SU-DHL-6 (cell line): Measurements from ENCODE around the gene ACE.

ENCODE experiments used
- H2AFZ ChIP-seq: fragments of 200-600 bp; sonication (generic); 2 replicates; pipeline ENCODE4 v1.6.1; 2014; ENCODE audit warnings: low read depth, mild to moderate bottlenecking, moderate library complexity, mixed read lengths, antibody characterized with exemption, low read length; ENCODE audit not compliant: severe bottlenecking
- H3F3A ChIP-seq: fragments of 200-600 bp; shearing (Covaris generic); 2 replicates; pipeline ENCODE4 v1.6.0; 2016; ENCODE audit warnings: antibody characterized with exemption, mild to moderate bottlenecking; ENCODE audit not compliant: insufficient read depth
- H3K27ac ChIP-seq: fragments of 200-600 bp; sonication (generic); 2 replicates; pipeline ENCODE4 v1.5.1; 2016; ENCODE audit warnings: low read depth, mild to moderate bottlenecking, low read length, moderate library complexity, mixed read lengths
- H3K27me3 ChIP-seq: fragments of 200-600 bp; sonication (generic), shearing (Covaris generic); 2 replicates; pipeline ENCODE4 v1.6.0; 2014; ENCODE audit warnings: mild to moderate bottlenecking, low read length
- H3K36me3 ChIP-seq: fragments of 200-600 bp; sonication (generic); 2 replicates; pipeline ENCODE4 v1.6.1; 2014; ENCODE audit warnings: mild to moderate bottlenecking, low read length, mixed read lengths
- H3K4me2 ChIP-seq: fragments of 300-600, 200-600 bp; shearing (Covaris generic), sonication (generic); 2 replicates; pipeline ENCODE4 v1.6.0; 2014; ENCODE audit warnings: low read length, low read depth, mild to moderate bottlenecking; ENCODE audit not compliant: poor library complexity, severe bottlenecking
- H3K4me3 ChIP-seq: fragments of 200-600 bp; sonication (generic); 2 replicates; pipeline ENCODE4 v1.5.1; 2014; ENCODE audit warnings: antibody characterized with exemption, low read length, mild to moderate bottlenecking, mixed read lengths; ENCODE audit not compliant: insufficient read depth, poor library complexity, severe bottlenecking
- H3K79me2 ChIP-seq: fragments of 200-600 bp; sonication (generic); 2 replicates; pipeline ENCODE4 v1.6.1; 2014; ENCODE audit warnings: mild to moderate bottlenecking, low read length, moderate library complexity; ENCODE audit not compliant: insufficient read depth
- H3K9ac ChIP-seq: fragments of 200-600 bp; sonication (generic); 2 replicates; pipeline ENCODE4 v1.7.0; 2014; ENCODE audit warnings: mild to moderate bottlenecking, low read length
- H3K9me2 ChIP-seq: fragments of 200-600 bp; sonication (generic); replicated peaks from 2 replicates; pipeline ENCODE4 v1.6.1; 2014; ENCODE audit warnings: low read length; ENCODE audit not compliant: insufficient read depth
- H3K9me3 ChIP-seq: fragments of 200-600 bp; sonication (generic); 2 replicates; pipeline ENCODE4 v1.6.1; 2014; ENCODE audit warnings: low read length, mixed read lengths; ENCODE audit not compliant: insufficient read depth
- H4K20me1 ChIP-seq: fragments of 200-600 bp; sonication (generic); 2 replicates; pipeline ENCODE4 v1.6.1; 2014; ENCODE audit warnings: low read depth, mild to moderate bottlenecking, antibody characterized with exemption, low read length, moderate library complexity, mixed read lengths
- EZH2phosphoT487 ChIP-seq: fragments of 200-600 bp; sonication (generic), shearing (Covaris generic); conservative IDR thresholded peaks from 2 replicates; pipeline ENCODE4 v1.6.1; 2018; ENCODE audit warnings: mild to moderate bottlenecking, antibody characterized with exemption, low read length, moderate library complexity, mixed read lengths
- TF ChIP-seq, protein P1 (sequence below): fragments of 200-600 bp; sonication (generic); IDR thresholded peaks from one replicate; pipeline ENCODE4 v1.5.1; 2017; ENCODE audit warnings: antibody characterized with exemption, mild to moderate bottlenecking, low read length, moderate library complexity; ENCODE audit not compliant: insufficient read depth, poor library complexity, severe bottlenecking

ACE gene

GRCh38 chr17:63503341-63503705 lies 26.5 kb downstream of the ACE start:
- Histone ChIP-seq H3K9ac (no peak overlapping the region), H3K36me3 (no peaks in the 10 kb centered on the region), H3K79me2 (no peaks in the 10 kb centered on the region), H4K20me1 (no peaks in the 10 kb centered on the region), H3F3A (no peaks in the 10 kb centered on the region), H3K27ac (no peak overlapping the region), H3K9me2 (no peaks in the 10 kb centered on the region), H3K27me3 (no peaks in the 10 kb centered on the region), H3K4me2 (no peak overlapping the region), H3K4me3 (no peak overlapping the region), H2AFZ (no peak overlapping the region), H3K9me3 (no peaks in the 10 kb centered on the region)
- no peak for TF ChIP-seq EZH2phosphoT487

DNA sequence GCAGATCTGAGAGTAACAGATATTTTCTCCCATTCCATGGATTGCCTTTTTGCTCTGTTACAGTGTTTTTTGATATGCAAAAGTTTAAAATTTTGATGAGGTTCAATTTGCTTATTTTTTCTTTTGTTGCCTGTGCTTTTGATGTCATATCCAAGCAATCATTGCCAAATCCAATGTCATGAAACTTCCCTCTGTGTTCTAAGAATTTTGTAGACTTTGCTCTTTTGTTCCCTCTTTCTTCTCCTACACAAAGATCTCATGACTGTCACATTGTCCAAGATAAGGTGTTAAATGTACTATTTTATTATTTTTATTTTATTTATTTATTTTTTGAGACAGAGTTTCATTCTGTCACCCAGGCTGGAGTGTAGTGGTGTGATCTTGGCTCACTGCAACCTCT lies 27.4 kb downstream of the ACE start:
- Histone ChIP-seq H3K36me3 (no peaks in the 10 kb centered on the region), H3K4me2 (no peak overlapping the region), H3K4me3 (no peak overlapping the region), H3K9ac (no peak overlapping the region), H3K27ac (no peak overlapping the region), H4K20me1 (no peaks in the 10 kb centered on the region), H3K79me2 (no peaks in the 10 kb centered on the region), H3K9me3 (no peaks in the 10 kb centered on the region), H3F3A (no peaks in the 10 kb centered on the region), H2AFZ (no peak overlapping the region), H3K27me3 (no peaks in the 10 kb centered on the region), H3K9me2 (no peaks in the 10 kb centered on the region)
- TF ChIP-seq, protein P1, sequence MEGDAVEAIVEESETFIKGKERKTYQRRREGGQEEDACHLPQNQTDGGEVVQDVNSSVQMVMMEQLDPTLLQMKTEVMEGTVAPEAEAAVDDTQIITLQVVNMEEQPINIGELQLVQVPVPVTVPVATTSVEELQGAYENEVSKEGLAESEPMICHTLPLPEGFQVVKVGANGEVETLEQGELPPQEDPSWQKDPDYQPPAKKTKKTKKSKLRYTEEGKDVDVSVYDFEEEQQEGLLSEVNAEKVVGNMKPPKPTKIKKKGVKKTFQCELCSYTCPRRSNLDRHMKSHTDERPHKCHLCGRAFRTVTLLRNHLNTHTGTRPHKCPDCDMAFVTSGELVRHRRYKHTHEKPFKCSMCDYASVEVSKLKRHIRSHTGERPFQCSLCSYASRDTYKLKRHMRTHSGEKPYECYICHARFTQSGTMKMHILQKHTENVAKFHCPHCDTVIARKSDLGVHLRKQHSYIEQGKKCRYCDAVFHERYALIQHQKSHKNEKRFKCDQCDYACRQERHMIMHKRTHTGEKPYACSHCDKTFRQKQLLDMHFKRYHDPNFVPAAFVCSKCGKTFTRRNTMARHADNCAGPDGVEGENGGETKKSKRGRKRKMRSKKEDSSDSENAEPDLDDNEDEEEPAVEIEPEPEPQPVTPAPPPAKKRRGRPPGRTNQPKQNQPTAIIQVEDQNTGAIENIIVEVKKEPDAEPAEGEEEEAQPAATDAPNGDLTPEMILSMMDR, result no peak
- TF ChIP-seq EZH2phosphoT487, result no peak

DNA sequence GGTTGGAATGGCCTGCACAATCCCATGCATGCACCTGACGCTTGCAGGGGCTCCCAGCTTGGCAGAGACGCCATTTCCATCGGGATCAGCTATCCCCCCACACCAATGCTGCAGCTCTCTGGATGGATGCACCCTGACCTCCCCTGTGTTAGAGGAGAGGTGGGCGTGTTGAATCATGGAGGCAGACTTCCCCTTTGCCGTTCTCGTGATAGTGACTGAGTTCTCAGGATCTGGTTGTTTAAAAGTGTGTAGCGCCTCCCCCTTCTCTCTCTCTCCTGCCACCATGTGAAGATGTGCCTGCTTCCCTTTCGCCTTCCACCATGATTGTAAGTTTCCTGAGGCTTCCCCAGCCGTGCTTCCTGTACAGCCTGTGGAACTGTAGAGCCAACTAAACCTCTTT lies 28.5 kb downstream of the ACE start:
- Histone ChIP-seq H3K36me3 (no peaks in the 10 kb centered on the region), H3K4me2 (no peak overlapping the region), H4K20me1 (no peaks in the 10 kb centered on the region), H3K9me3 (no peaks in the 10 kb centered on the region), H3K79me2 (no peaks in the 10 kb centered on the region), H3K27ac (no peak overlapping the region), H2AFZ (no peak overlapping the region), H3F3A (no peaks in the 10 kb centered on the region), H3K9ac (no peak overlapping the region), H3K27me3 (no peaks in the 10 kb centered on the region), H3K9me2 (no peaks in the 10 kb centered on the region), H3K4me3 (no peak overlapping the region)
- TF ChIP-seq, protein P1, result no peak
- TF ChIP-seq EZH2phosphoT487, result no peak

DNA sequence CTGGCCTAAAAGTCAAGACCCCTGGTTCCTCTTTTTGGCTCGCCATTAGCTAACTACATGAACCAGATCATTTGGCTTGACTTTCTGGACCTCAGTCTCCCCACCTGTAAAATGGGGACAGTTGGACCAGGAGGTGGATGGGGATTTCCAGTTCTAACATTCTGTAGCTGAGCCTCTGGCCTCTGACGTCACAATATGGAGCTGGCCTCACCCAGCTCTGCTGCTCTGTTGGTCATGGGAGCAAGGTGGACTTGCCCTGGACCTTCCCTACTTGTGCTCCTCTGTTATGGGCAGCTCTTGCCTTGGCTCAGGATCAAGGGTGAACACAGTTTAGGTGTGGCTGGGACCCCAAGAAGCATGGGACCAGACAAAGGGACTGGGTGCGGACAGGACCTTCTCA lies 29.8 kb downstream of the ACE start:
- no peaks in the 10 kb centered on the region for H3K27me3 ChIP-seq

More for the DNA sequence above, 29.8 kb downstream of the ACE start:
- H3K9me3 ChIP-seq, result no peaks in the 10 kb centered on the region
- H3K9ac ChIP-seq, result no peak overlapping the region
- H3K4me2 ChIP-seq, result no peak overlapping the region
- H3K9me2 ChIP-seq, result no peaks in the 10 kb centered on the region
- H2AFZ ChIP-seq, result no peak overlapping the region
- TF ChIP-seq EZH2phosphoT487, result no peak
- TF ChIP-seq, protein P1, result no peak
- no peak overlapping the region for H3K4me3 ChIP-seq
- H3F3A ChIP-seq, result no peaks in the 10 kb centered on the region
- H3K79me2 ChIP-seq, result no peaks in the 10 kb centered on the region
- no peaks in the 10 kb centered on the region for H4K20me1 ChIP-seq
- H3K36me3 ChIP-seq, result no peaks in the 10 kb centered on the region
- no peak overlapping the region for H3K27ac ChIP-seq
